Activated naive CD8-positive, alpha-beta T cell treated with anti-CD3 and anti-CD28 coated beads, Interleukin-2, amount 10 ng/mL, durations not matched to agents 7 days and 5 days (primary cell): ENCODE measurements around the gene LAMA3. TPM values are rescaled to one million over a fixed set of nuclear protein-coding genes. Genes with fewer than 3 reads are reported as not detected.

Experiments used
- ATAC-seq: fragments of 150-1000 bp; cut with Tn5 transposase; one replicate; pipeline ENCODE4 v1.10.0; 2021; ENCODE audit warnings: low read depth, moderate library complexity
- POLR2A ChIA-PET: fragments of 350-600 bp; sonication (Branson Sonifier 250); formaldehyde crosslinking; loops from one replicate; lab custom pipeline; 2021; ENCODE audit warnings: antibody characterized with exemption; lab: Charles Lee
- DNase-seq: peaks from one replicate; pipeline ENCODE4 v3.0.0; 2021
- H3K27ac Mint-ChIP-seq: one replicate; pipeline ENCODE4 v1.8.0; 2022; ENCODE audit warnings: mild to moderate bottlenecking, mixed read lengths
- H3K27me3 Mint-ChIP-seq: one replicate; pipeline ENCODE4 v1.8.0; 2022; ENCODE audit warnings: mild to moderate bottlenecking, moderate library complexity, mixed read lengths
- H3K36me3 Mint-ChIP-seq: one replicate; pipeline ENCODE4 v1.8.0; 2021; ENCODE audit warnings: mild to moderate bottlenecking, mixed read lengths
- H3K4me1 Mint-ChIP-seq: one replicate; pipeline ENCODE4 v1.8.0; 2021; ENCODE audit warnings: mixed read lengths
- H3K4me3 Mint-ChIP-seq: one replicate; pipeline ENCODE4 v1.8.0; 2022; ENCODE audit warnings: mild to moderate bottlenecking, moderate library complexity, mixed read lengths
- H3K9me3 Mint-ChIP-seq: one replicate; pipeline ENCODE4 v1.8.0; 2021; ENCODE audit warnings: mixed read lengths
- total RNA-seq, 2 experiments: library from RNA; stranded (reverse); gene quantifications; one replicate each; pipeline ENCODE4 v1.2.3, GENCODE V29; 2021

Gene LAMA3
- total RNA-seq, 2 experiments from 2014 or later = 0.14 to 0.19 TPM

DNA sequence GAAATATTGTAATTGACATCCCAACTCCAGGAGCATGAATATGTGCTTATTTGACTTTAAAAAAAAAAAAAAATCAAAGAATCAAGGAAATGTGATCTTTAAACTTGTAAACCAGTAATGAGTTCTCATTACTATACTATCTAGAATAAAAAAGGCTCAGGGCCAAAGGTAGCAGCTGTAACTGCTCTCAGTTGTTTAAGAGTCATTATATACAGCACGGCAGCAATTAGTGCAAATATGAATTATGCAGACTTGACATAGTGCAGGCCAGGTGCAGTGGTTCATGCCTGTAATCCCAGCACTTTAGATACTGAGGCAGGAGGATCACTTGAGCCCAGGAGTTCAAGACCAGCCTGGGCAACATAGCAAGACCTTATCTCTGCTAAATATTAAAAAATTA is 199.6 kb downstream of the LAMA3 start:
- Mint-ChIP-seq H3K36me3 (peaks cover 1% of the 10 kb centered on the region), H3K4me3 (no peak overlapping the region), H3K4me1 (peaks cover 21% of the 10 kb centered on the region), H3K27me3 (no peaks in the 10 kb centered on the region), H3K9me3 (no peaks in the 10 kb centered on the region), H3K27ac (no peak overlapping the region)
- DNase-seq = no peak
- ATAC-seq = no peak
- POLR2A ChIA-PET = no interaction called here

DNA sequence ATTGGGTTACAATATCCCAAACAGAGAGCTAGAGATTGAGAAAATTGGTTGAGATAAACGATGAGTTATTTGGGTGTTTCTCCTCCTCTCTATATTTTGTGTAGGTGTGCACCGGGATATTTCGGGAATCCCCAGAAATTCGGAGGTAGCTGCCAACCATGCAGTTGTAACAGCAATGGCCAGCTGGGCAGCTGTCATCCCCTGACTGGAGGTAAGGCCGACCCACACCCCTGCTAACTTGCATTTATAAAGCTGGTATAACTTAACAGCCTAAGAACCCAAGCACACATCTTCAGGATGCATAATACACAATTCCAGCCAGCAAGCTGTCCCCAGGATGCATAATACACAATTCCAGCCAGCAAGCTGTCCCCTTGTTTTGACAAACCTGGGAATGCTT is 200.7 kb downstream of the LAMA3 start:
- peaks cover 16% of the 10 kb centered on the region for H3K4me1 Mint-ChIP-seq
- H3K36me3 Mint-ChIP-seq = peaks cover 1% of the 10 kb centered on the region
- ATAC-seq (no peak), DNase-seq (no peak)
- no peak overlapping the region for H3K27ac Mint-ChIP-seq
- POLR2A ChIA-PET = no interaction called here
- no peaks in the 10 kb centered on the region for H3K27me3 Mint-ChIP-seq
- no peak overlapping the region for H3K4me3 Mint-ChIP-seq
- no peaks in the 10 kb centered on the region for H3K9me3 Mint-ChIP-seq

DNA sequence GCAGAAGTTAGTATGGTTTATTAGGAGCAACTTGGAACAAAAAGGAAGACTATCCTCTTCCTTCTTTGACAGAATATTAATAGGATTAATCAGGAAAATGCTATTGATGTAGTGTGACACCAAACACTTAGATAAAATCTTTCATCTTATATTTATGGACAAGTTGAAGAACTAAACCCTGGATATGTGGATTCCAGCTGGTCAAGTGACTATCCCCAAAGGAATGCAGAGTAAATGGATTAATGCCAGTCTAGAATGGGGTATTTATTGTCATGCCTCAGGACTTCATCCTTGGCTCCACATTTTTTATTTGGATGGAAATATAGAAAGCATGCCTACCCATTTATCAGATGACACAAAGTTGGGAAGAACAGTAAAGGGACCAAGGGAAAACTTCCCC is 201.3 kb downstream of the LAMA3 start:
- H3K4me3 Mint-ChIP-seq = no peak overlapping the region
- H3K27ac Mint-ChIP-seq = no peak overlapping the region
- peaks cover 1% of the 10 kb centered on the region for H3K36me3 Mint-ChIP-seq
- no peak for ATAC-seq
- peaks cover under 1% of the 10 kb centered on the region for H3K27me3 Mint-ChIP-seq
- H3K9me3 Mint-ChIP-seq = no peaks in the 10 kb centered on the region
- POLR2A ChIA-PET = no interaction called here
- peaks cover 11% of the 10 kb centered on the region for H3K4me1 Mint-ChIP-seq
- DNase-seq = no peak

- no peak for ATAC-seq
Measured at GRCh38 chr18:23893653-23894052, 204.4 kb downstream of the LAMA3 start.

DNA sequence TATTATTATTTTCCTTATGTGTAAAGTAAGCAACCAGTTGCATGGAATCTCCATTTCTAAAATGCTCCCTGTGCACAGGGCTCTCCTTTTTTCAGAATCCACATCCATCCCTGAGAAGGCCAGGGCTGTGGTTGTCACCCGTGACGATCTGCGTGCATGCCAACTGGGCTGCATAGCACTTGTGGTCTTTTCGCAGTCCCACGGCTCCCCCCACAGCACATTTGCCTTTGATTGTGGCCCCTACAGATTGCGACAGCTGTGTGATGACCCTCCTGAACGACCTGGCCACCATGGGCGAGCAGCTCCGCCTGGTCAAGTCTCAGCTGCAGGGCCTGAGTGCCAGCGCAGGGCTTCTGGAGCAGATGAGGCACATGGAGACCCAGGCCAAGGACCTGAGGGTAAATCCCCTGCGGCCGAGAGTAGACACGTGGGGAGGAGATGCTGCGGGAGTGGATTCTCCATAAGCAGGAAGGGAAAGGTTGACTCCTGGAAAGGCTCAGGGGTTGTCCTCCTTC is 205.5 kb downstream of the LAMA3 start:
- POLR2A ChIA-PET = no interaction called here
- ATAC-seq (no peak), DNase-seq (no peak)
- no peak overlapping the region for H3K4me3 Mint-ChIP-seq
- H3K27ac Mint-ChIP-seq = no peak overlapping the region
- H3K36me3 Mint-ChIP-seq = no peaks in the 10 kb centered on the region
- no peaks in the 10 kb centered on the region for H3K9me3 Mint-ChIP-seq
- H3K27me3 Mint-ChIP-seq = peaks cover 13% of the 10 kb centered on the region
- H3K4me1 Mint-ChIP-seq = no peaks in the 10 kb centered on the region

More at GRCh38 chr18:23893653-23894052, 204.4 kb downstream of the LAMA3 start:
- Mint-ChIP-seq H3K4me1 (no peaks in the 10 kb centered on the region), H3K4me3 (no peak overlapping the region), H3K9me3 (no peaks in the 10 kb centered on the region), H3K27ac (no peak overlapping the region), H3K27me3 (peaks cover 10% of the 10 kb centered on the region), H3K36me3 (no peaks in the 10 kb centered on the region)
- no peak for DNase-seq
- POLR2A ChIA-PET = no interaction called here

GRCh38 chr18:23897291-23897690 is 208.0 kb downstream of the LAMA3 start:
- ATAC-seq (no peak), DNase-seq (no peak)
- H3K4me3 Mint-ChIP-seq = no peak overlapping the region
- H3K36me3 Mint-ChIP-seq = no peaks in the 10 kb centered on the region
- POLR2A ChIA-PET = no interaction called here
- no peaks in the 10 kb centered on the region for H3K9me3 Mint-ChIP-seq
- peaks cover 8% of the 10 kb centered on the region for H3K4me1 Mint-ChIP-seq
- peaks cover 13% of the 10 kb centered on the region for H3K27me3 Mint-ChIP-seq
- H3K27ac Mint-ChIP-seq = no peak overlapping the region

- Mint-ChIP-seq H3K9me3 (no peaks in the 10 kb centered on the region), H3K36me3 (no peaks in the 10 kb centered on the region), H3K27me3 (peaks cover 13% of the 10 kb centered on the region), H3K27ac (no peak overlapping the region), H3K4me3 (no peak overlapping the region), H3K4me1 (peaks cover 8% of the 10 kb centered on the region)
- no peak for ATAC-seq
- no peak for DNase-seq
- POLR2A ChIA-PET = no interaction called here
Measured at GRCh38 chr18:23897733-23898132, 208.5 kb downstream of the LAMA3 start.

- POLR2A ChIA-PET = interaction anchor here (0.6 kb wide), 1 partner anchor 247 kb away, joined by 3 read pairs; no protein-coding TSS in a partner anchor
- ATAC-seq = peak; percentile 74
- Mint-ChIP-seq H3K27me3 (peaks cover 8% of the 10 kb centered on the region), H3K4me1 (peaks cover 8% of the 10 kb centered on the region), H3K36me3 (no peaks in the 10 kb centered on the region), H3K4me3 (no peak overlapping the region), H3K27ac (no peak overlapping the region), H3K9me3 (no peaks in the 10 kb centered on the region)
- DNase-seq = no peak
Measured at GRCh38 chr18:23900994-23901393, 211.7 kb downstream of the LAMA3 start.

GRCh38 chr18:23902396-23902795 is 213.1 kb downstream of the LAMA3 start:
- Mint-ChIP-seq H3K9me3 (no peaks in the 10 kb centered on the region), H3K27me3 (peaks cover 8% of the 10 kb centered on the region), H3K36me3 (no peaks in the 10 kb centered on the region), H3K4me3 (no peak overlapping the region), H3K27ac (no peak overlapping the region), H3K4me1 (peaks cover 8% of the 10 kb centered on the region)
- ATAC-seq (no peak), DNase-seq (no peak)
- POLR2A ChIA-PET = no interaction called here

- no peak for ATAC-seq
- DNase-seq = no peak
- Mint-ChIP-seq H3K36me3 (no peaks in the 10 kb centered on the region), H3K9me3 (no peaks in the 10 kb centered on the region), H3K4me3 (no peak overlapping the region), H3K4me1 (peaks cover 8% of the 10 kb centered on the region), H3K27ac (no peak overlapping the region), H3K27me3 (no peaks in the 10 kb centered on the region)
- POLR2A ChIA-PET = no interaction called here
Measured at GRCh38 chr18:23903971-23904370, 214.7 kb downstream of the LAMA3 start.

DNA sequence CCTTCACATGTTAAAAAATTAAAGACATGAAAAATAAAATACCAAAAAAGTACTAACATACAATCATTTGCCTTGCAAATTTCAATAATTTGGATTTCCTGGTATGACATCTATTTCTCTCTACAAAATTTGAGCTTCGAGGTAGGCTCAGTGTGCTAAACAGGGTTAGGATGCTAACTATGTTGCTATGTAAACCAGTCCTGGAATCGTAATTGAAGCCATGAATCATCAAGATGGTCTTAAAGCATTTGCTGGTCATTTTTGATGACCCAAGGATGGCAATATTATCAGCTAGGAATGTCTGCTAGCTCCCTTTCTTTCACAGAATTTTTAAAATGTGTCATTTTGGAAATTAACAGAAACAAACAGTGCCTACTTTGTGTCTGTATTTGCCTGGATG is 217.4 kb downstream of the LAMA3 start:
- DNase-seq = no peak
- peaks cover 2% of the 10 kb centered on the region for H3K4me1 Mint-ChIP-seq
- POLR2A ChIA-PET = interaction anchor here (0.6 kb wide), 1 partner anchor 237 kb away, joined by 8 read pairs; no protein-coding TSS in a partner anchor
- no peak overlapping the region for H3K4me3 Mint-ChIP-seq
- H3K9me3 Mint-ChIP-seq = no peaks in the 10 kb centered on the region
- H3K36me3 Mint-ChIP-seq = no peaks in the 10 kb centered on the region
- H3K27me3 Mint-ChIP-seq = peaks cover 3% of the 10 kb centered on the region
- no peak overlapping the region for H3K27ac Mint-ChIP-seq
- ATAC-seq = no peak

- Mint-ChIP-seq H3K36me3 (no peaks in the 10 kb centered on the region), H3K4me1 (peaks cover 2% of the 10 kb centered on the region), H3K27ac (no peak overlapping the region), H3K27me3 (peaks cover 6% of the 10 kb centered on the region), H3K9me3 (no peaks in the 10 kb centered on the region), H3K4me3 (no peak overlapping the region)
- ATAC-seq = no peak
- POLR2A ChIA-PET = no interaction called here
- no peak for DNase-seq
Measured at GRCh38 chr18:23908827-23909226, 219.6 kb downstream of the LAMA3 start.

DNA sequence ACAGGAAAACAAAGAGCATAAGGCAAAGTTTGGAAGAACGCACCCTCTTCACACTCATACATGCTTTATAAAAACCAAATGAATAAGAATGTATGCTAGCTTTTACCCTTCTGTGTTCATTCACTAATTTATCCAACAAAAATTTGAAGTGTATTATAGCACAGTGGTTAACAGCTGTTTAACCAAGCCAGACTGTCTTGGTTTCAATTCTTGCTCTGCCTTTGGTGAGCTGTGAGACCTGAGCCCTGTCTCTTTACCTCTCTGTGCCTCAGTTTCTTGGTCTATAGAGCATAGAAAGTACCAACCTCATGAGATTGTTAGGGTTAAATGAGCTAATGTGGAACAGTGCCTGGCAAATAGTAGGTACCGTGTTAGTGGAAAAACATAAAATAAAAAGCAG is 220.8 kb downstream of the LAMA3 start:
- peaks cover 2% of the 10 kb centered on the region for H3K4me1 Mint-ChIP-seq
- H3K9me3 Mint-ChIP-seq = no peaks in the 10 kb centered on the region
- POLR2A ChIA-PET = no interaction called here

GRCh38 chr18:23912356-23912755 is 223.1 kb downstream of the LAMA3 start:
- Mint-ChIP-seq H3K9me3 (no peaks in the 10 kb centered on the region), H3K4me1 (peaks cover 2% of the 10 kb centered on the region), H3K36me3 (no peaks in the 10 kb centered on the region), H3K27me3 (peaks cover 9% of the 10 kb centered on the region), H3K4me3 (no peak overlapping the region), H3K27ac (no peak overlapping the region)
- ATAC-seq (no peak), DNase-seq (no peak)
- POLR2A ChIA-PET = no interaction called here

More for the DNA sequence above, 220.8 kb downstream of the LAMA3 start:
- Mint-ChIP-seq H3K4me3 (no peak overlapping the region), H3K27ac (no peak overlapping the region), H3K27me3 (peaks cover 6% of the 10 kb centered on the region), H3K36me3 (no peaks in the 10 kb centered on the region)
- ATAC-seq (no peak), DNase-seq (no peak)
